Nephron (organoid): ENCODE results near the gene KIAA0319L.

Experiments used
- H3K27ac Mint-ChIP-seq, 3 experiments: 2 replicates each; pipeline ENCODE4 v1.8.0; 2020; ENCODE audit warnings: mixed read lengths in 3 of 3, mild to moderate bottlenecking in 2 of 3, moderate library complexity in 1 of 3
- H3K27me3 Mint-ChIP-seq: 2 replicates; pipeline ENCODE4 v1.8.0; 2021; ENCODE audit warnings: low read depth, mild to moderate bottlenecking, moderate library complexity, mixed read lengths
- H3K36me3 Mint-ChIP-seq: 2 replicates; pipeline ENCODE4 v1.8.0; 2020; ENCODE audit warnings: low read depth, mixed read lengths
- H3K4me1 Mint-ChIP-seq: 2 replicates; pipeline ENCODE4 v1.8.0; 2020; ENCODE audit warnings: mixed read lengths
- H3K4me3 Mint-ChIP-seq, 3 experiments: 2 replicates each; pipeline ENCODE4 v1.8.0; 2020; ENCODE audit warnings: mild to moderate bottlenecking in 3 of 3, mixed read lengths in 3 of 3, moderate library complexity in 2 of 3
- H3K9me3 Mint-ChIP-seq: 2 replicates; pipeline ENCODE4 v1.8.0; 2020; ENCODE audit warnings: mixed read lengths
- CTCF ChIP-seq, 3 experiments: fragments of 200-600 bp; sonication (generic); IDR thresholded peaks; one replicate each; pipeline ENCODE4 v1.5.0; 2021; ENCODE audit warnings: antibody characterized with exemption in 3 of 3; ENCODE audit not compliant: unreplicated experiment in 3 of 3

KIAA0319L gene

DNA sequence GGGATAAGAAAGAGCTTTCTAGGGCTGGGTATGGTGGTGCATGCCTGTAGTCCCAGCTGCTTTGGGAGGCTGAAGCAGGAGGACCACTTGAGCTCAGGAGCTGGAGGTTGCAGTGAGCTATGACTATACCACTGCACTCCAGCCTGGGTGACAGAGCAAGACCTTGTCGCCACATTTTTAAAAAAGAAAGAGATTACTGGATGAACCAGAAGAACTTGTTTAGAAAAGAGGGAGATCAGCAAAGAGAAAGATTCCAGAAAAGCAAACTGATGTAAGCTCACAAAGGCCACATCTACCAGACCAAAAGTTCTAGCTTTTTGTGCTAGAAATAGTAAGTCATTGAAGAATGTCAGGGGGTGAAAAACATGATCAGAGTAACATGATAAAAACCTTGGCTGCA lies 117.6 kb downstream of the KIAA0319L start:
- Mint-ChIP-seq H3K36me3 (peaks cover 37% of the 10 kb centered on the region), H3K27me3 (no peaks in the 10 kb centered on the region), H3K27ac (no peak overlapping the region), H3K4me1 (no peaks in the 10 kb centered on the region), H3K9me3 (no peaks in the 10 kb centered on the region), H3K4me3 (no peak overlapping the region)
- TF ChIP-seq CTCF (IDR thresholded peaks at IDR 0.05; ENCODE audit: unreplicated experiment in 3 of 3): no peak

GRCh38 chr1:35437200-35437599 lies 120.0 kb downstream of the KIAA0319L start:
- H3K27me3 Mint-ChIP-seq: no peaks in the 10 kb centered on the region
- H3K4me3 Mint-ChIP-seq: no peak overlapping the region
- H3K27ac Mint-ChIP-seq: no peak overlapping the region
- no peaks in the 10 kb centered on the region for H3K9me3 Mint-ChIP-seq
- no peaks in the 10 kb centered on the region for H3K4me1 Mint-ChIP-seq
- peaks cover 44% of the 10 kb centered on the region for H3K36me3 Mint-ChIP-seq
- no peak for TF ChIP-seq CTCF (IDR thresholded peaks at IDR 0.05; ENCODE audit: unreplicated experiment in 3 of 3)

- Mint-ChIP-seq H3K27me3 (no peaks in the 10 kb centered on the region), H3K27ac (no peak overlapping the region), H3K36me3 (peaks cover 45% of the 10 kb centered on the region), H3K4me1 (no peaks in the 10 kb centered on the region), H3K9me3 (no peaks in the 10 kb centered on the region), H3K4me3 (no peak overlapping the region)
- TF ChIP-seq CTCF (IDR thresholded peaks at IDR 0.05; ENCODE audit: unreplicated experiment in 3 of 3): no peak
These were observed 121.1 kb downstream of the KIAA0319L start for GRCh38 chr1:35436078-35436477.

GRCh38 chr1:35434703-35435102 lies 122.5 kb downstream of the KIAA0319L start:
- Mint-ChIP-seq H3K27me3 (no peaks in the 10 kb centered on the region), H3K36me3 (peaks cover 57% of the 10 kb centered on the region), H3K9me3 (no peaks in the 10 kb centered on the region), H3K27ac (no peak overlapping the region), H3K4me3 (no peak overlapping the region), H3K4me1 (no peaks in the 10 kb centered on the region)
- TF ChIP-seq CTCF (IDR thresholded peaks at IDR 0.05; ENCODE audit: unreplicated experiment in 3 of 3): no peak

GRCh38 chr1:35433714-35434113 lies 123.5 kb downstream of the KIAA0319L start:
- H3K9me3 Mint-ChIP-seq: no peaks in the 10 kb centered on the region
- no peaks in the 10 kb centered on the region for H3K27me3 Mint-ChIP-seq
- H3K4me1 Mint-ChIP-seq: no peaks in the 10 kb centered on the region
- H3K27ac Mint-ChIP-seq: no peak overlapping the region
- H3K36me3 Mint-ChIP-seq: peaks cover 58% of the 10 kb centered on the region
- H3K4me3 Mint-ChIP-seq: no peak overlapping the region
- TF ChIP-seq CTCF (IDR thresholded peaks at IDR 0.05; ENCODE audit: unreplicated experiment in 3 of 3): no peak

DNA sequence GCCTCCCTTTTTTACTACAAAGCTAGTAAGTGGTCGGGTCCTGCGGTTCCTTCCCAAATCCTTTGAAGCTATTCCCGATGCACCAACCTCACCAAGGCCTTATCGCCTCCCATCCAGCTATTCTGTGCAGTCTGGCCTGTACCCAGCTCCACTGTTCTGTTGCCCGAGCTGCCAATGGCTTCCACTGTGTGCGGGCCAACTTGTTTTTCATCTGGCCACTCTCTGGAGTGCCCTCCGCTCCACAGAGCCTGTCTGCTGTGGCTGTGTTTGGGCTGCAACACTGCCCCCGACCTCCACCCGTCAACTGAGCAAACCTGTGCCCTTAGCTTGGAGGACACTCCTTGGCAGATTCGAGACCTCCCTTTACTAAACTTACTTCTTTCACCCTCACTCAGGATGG lies 125.0 kb downstream of the KIAA0319L start:
- H3K36me3 Mint-ChIP-seq: peaks cover 52% of the 10 kb centered on the region
- no peak overlapping the region for H3K27ac Mint-ChIP-seq
- H3K4me3 Mint-ChIP-seq: no peak overlapping the region
- TF ChIP-seq CTCF (IDR thresholded peaks at IDR 0.05; ENCODE audit: unreplicated experiment in 3 of 3): no peak
- H3K4me1 Mint-ChIP-seq: no peaks in the 10 kb centered on the region
- H3K27me3 Mint-ChIP-seq: no peaks in the 10 kb centered on the region
- no peaks in the 10 kb centered on the region for H3K9me3 Mint-ChIP-seq
